HCT116 (cell line): ENCODE data around the gene MCFD2. TPM values are rescaled to one million over a fixed set of nuclear protein-coding genes. Genes with fewer than 3 reads are reported as not detected.

Experiments
- ATAC-seq: fragments of 200-7000 bp; cut with Tn5 transposase; 2 replicates; pipeline ENCODE4 v1.9.1; 2020; ENCODE audit warnings: mild to moderate bottlenecking, moderate library complexity
- BruUV-seq: library from RNA; stranded (reverse); fragments of 400-500 nt; replicated peaks from 2 replicates; lab custom pipeline; 2021; lab: Mats Ljungman, UMichigan
- CTCF ChIA-PET: fragments of 300-600 bp; sonication (Branson Sonifier 250); formaldehyde crosslinking; loops from one replicate; lab custom pipeline; 2021; ENCODE audit warnings: antibody characterized with exemption; lab: Charles Lee
- POLR2A ChIA-PET: fragments of 300-600, 350-600 bp; sonication (Branson Sonifier 250); formaldehyde crosslinking; loops from one replicate; lab custom pipeline; 2021; ENCODE audit warnings: antibody characterized with exemption; lab: Charles Lee
- RAD21 ChIA-PET, 2 experiments: fragments of 300-600 bp; sonication (Branson Sonifier 250); formaldehyde crosslinking; loops; one replicate each; lab custom pipeline; 2023; ENCODE audit warnings: low total read pairs in 2 of 2; ENCODE audit not compliant: uncharacterized antibody in 2 of 2, unreplicated experiment in 2 of 2, low non-redundant PET in 1 of 2; lab: Charles Lee
- DNase-seq: peaks from one replicate; pipeline ENCODE4 v3.0.0-alpha.2; 2010; ENCODE audit warnings: low read depth, low spot score
- H2AFZ ChIP-seq: fragments of 200-600 bp; shearing (Covaris generic), sonication (generic); 2 replicates; pipeline ENCODE4 v1.6.1; 2017; ENCODE audit warnings: low read depth, mixed run types, mixed read lengths, antibody characterized with exemption, low read length; ENCODE audit not compliant: poor library complexity, severe bottlenecking
- H3K27ac ChIP-seq: 2 replicates; pipeline ENCODE4 v1.5.1; 2012; ENCODE audit warnings: low read depth, low read length
- H3K27me3 ChIP-seq: fragments of 200-600 bp; sonication (generic); 2 replicates; pipeline ENCODE4 v1.6.1; 2016; ENCODE audit warnings: mixed run types, low read length, mixed read lengths; ENCODE audit not compliant: insufficient read depth
- H3K36me3 ChIP-seq, 2 experiments: fragments of 200-500 bp in 1 of 2; fragments of 200-600 bp in 1 of 2; sonication (Bioruptor generic) in 1 of 2; sonication (generic) in 1 of 2; 2 replicates each; pipeline versions ENCODE4 v1.5.1 to v1.6.1; 2014 to 2016; ENCODE audit warnings: low read length in 2 of 2, inconsistent platforms in 1 of 2, mixed read lengths in 1 of 2, mixed run types in 1 of 2; ENCODE audit not compliant: insufficient read depth in 2 of 2, control insufficient read depth in 1 of 2
- H3K4me1 ChIP-seq, 2 experiments: fragments of 200-600 bp in 1 of 2; sonication (generic) in 1 of 2; 2 replicates each; pipeline versions ENCODE4 v1.5.1 to v1.6.1; 2012 to 2017; ENCODE audit warnings: low read length in 2 of 2, inconsistent platforms in 1 of 2, mild to moderate bottlenecking in 1 of 2, mixed read lengths in 1 of 2, mixed run types in 1 of 2, moderate library complexity in 1 of 2; ENCODE audit not compliant: insufficient read depth in 2 of 2, control insufficient read depth in 1 of 2
- H3K4me2 ChIP-seq: fragments of 200-600 bp; sonication (generic); 2 replicates; pipeline ENCODE4 v1.6.1; 2017; ENCODE audit warnings: mixed run types, low read length, mixed read lengths
- H3K4me3 ChIP-seq, 2 experiments: fragments of 200-600 bp in 1 of 2; sonication (generic) in 1 of 2; replicated peaks in 1 of 2; 2 replicates each; pipeline ENCODE4 v1.5.1; 2011 to 2016; ENCODE audit warnings: low read length in 2 of 2, control low read depth in 1 of 2, low read depth in 1 of 2, mild to moderate bottlenecking in 1 of 2, mixed read lengths in 1 of 2, mixed run types in 1 of 2
- H3K79me2 ChIP-seq: fragments of 200-600 bp; sonication (generic); 2 replicates; pipeline ENCODE4 v1.6.1; 2017; ENCODE audit warnings: mild to moderate bottlenecking, mixed run types, low read length, moderate library complexity, mixed read lengths; ENCODE audit not compliant: insufficient read depth
- H3K9ac ChIP-seq: fragments of 200-600 bp; sonication (generic); 2 replicates; pipeline ENCODE4 v1.6.1; 2016; ENCODE audit warnings: low read length, mixed read lengths
- H3K9me2 ChIP-seq: fragments of 200-600 bp; sonication (generic), shearing (Covaris generic); 2 replicates; pipeline ENCODE4 v1.6.1; 2017; ENCODE audit warnings: mixed run types, mild to moderate bottlenecking, moderate library complexity; ENCODE audit not compliant: insufficient read depth
- H3K9me3 ChIP-seq, 2 experiments: fragments of 200-500 bp in 1 of 2; fragments of 200-600 bp in 1 of 2; sonication (Bioruptor generic) in 1 of 2; sonication (generic) in 1 of 2; 2 replicates each; pipeline ENCODE4 v1.6.1; 2014 to 2017; ENCODE audit warnings: low read length in 2 of 2, mixed read lengths in 2 of 2, inconsistent platforms in 1 of 2, low read depth in 1 of 2, mild to moderate bottlenecking in 1 of 2, mixed run types in 1 of 2, moderate library complexity in 1 of 2; ENCODE audit not compliant: control insufficient read depth in 1 of 2, insufficient read depth in 1 of 2
- H4K20me1 ChIP-seq: fragments of 200-600 bp; sonication (generic), shearing (Covaris generic); 2 replicates; pipeline ENCODE4 v1.6.1; 2017; ENCODE audit warnings: mixed run types, mild to moderate bottlenecking, moderate library complexity; ENCODE audit not compliant: insufficient read depth
- CBX3 ChIP-seq: IDR thresholded peaks from 2 replicates; pipeline ENCODE4 v1.6.1; 2012; ENCODE audit warnings: low read depth
- CEBPB ChIP-seq: IDR thresholded peaks from 2 replicates; pipeline ENCODE4 v1.6.1; 2012; ENCODE audit warnings: low read depth
- EGR1 ChIP-seq: IDR thresholded peaks from 2 replicates; pipeline ENCODE4 v1.6.1; 2012; ENCODE audit warnings: low read depth
- FOSL1 ChIP-seq: IDR thresholded peaks from 2 replicates; pipeline ENCODE4 v1.6.1; 2012; ENCODE audit warnings: low read depth
- JUND ChIP-seq: IDR thresholded peaks from 2 replicates; pipeline ENCODE4 v1.6.1; 2012
- POLR2AphosphoS5 ChIP-seq: IDR thresholded peaks from 2 replicates; pipeline ENCODE4 v1.6.1; 2011; ENCODE audit warnings: mild to moderate bottlenecking, low read depth, low read length, moderate library complexity
- SIN3A ChIP-seq: IDR thresholded peaks from 2 replicates; pipeline ENCODE4 v1.6.1; 2012; ENCODE audit warnings: low read depth
- SP1 ChIP-seq: IDR thresholded peaks from 2 replicates; pipeline ENCODE4 v1.6.1; 2012; ENCODE audit warnings: low read depth
- TCF7L2 ChIP-seq: IDR thresholded peaks from 2 replicates; pipeline ENCODE4 v1.7.0; 2011; ENCODE audit warnings: borderline replicate concordance, inconsistent platforms; ENCODE audit not compliant: insufficient read depth, insufficient read length; ENCODE audit errors: extremely low read depth
- YY1 ChIP-seq: IDR thresholded peaks from 2 replicates; pipeline ENCODE4 v1.6.1; 2011; ENCODE audit warnings: low read length, low read depth, moderate library complexity, mild to moderate bottlenecking; ENCODE audit not compliant: insufficient replicate concordance; ENCODE audit errors: extremely low read depth
- ZFX ChIP-seq: fragments of 450-650 bp; IDR thresholded peaks from 2 replicates; pipeline ENCODE4 v1.6.1; 2017
- ZNF274 ChIP-seq: fragments of 200-500 bp; sonication (Bioruptor generic); IDR thresholded peaks from 2 replicates; pipeline ENCODE4 v1.6.1; 2014; ENCODE audit warnings: mild to moderate bottlenecking, low read depth, low read length, inconsistent platforms
- intact Hi-C: fragments of 100-400 bp; cut with micrococcal nuclease; formaldehyde crosslinking; loops from 2 replicates; pipeline ENCODE4 v1.10.0; 2022
- total RNA-seq: library from RNA; stranded (reverse); gene quantifications from one replicate; pipeline ENCODE4 v1.2.1, GENCODE V29; 2021; ENCODE audit not compliant: unreplicated experiment
- TF ChIP-seq, protein P1 (sequence below): IDR thresholded peaks from 2 replicates; pipeline ENCODE4 v1.6.1; 2012
- TF ChIP-seq, protein P2 (sequence below): IDR thresholded peaks from 2 replicates; pipeline ENCODE4 v1.6.1; 2011; ENCODE audit warnings: mild to moderate bottlenecking, low read length, moderate library complexity; ENCODE audit not compliant: insufficient replicate concordance; ENCODE audit errors: extremely low read depth
- TF ChIP-seq, protein P3 (sequence below): IDR thresholded peaks from 2 replicates; pipeline ENCODE4 v1.6.1; 2012

The MCFD2 gene
- total RNA-seq, 1 experiment from 2014 or later: 73.9 TPM

DNA sequence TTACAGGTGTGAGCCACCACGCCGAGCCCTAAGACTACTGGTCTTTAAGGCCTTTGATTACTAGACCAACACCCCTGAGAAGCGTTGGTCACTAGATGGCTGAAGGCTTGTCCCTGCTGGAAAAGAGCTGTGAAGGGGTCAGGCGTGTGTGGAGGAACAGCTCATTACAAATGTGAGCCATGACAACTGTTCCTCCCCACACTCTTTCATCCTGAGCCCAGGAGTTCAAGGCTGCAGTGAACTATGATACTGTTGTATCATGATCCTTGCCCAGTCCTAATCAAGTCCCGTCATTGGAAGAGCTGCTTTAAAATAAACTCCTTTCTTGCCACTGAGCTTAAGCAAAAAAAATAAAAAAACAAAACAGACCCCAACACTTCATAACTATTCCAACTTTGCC is 19.5 kb upstream of the MCFD2 start:
- no peak overlapping the region for H3K4me3 ChIP-seq
- intact Hi-C loops: no loop called here
- H3K27me3 ChIP-seq: no peaks in the 10 kb centered on the region

More for the DNA sequence above, 19.5 kb upstream of the MCFD2 start:
- no peaks in the 10 kb centered on the region for H3K9me3 ChIP-seq
- ChIA-PET CTCF (interaction anchor here (0.8 kb wide), 1 partner anchor 388 kb away, joined by 4 read pairs; no protein-coding TSS in a partner anchor), POLR2A (no interaction called here), RAD21 (no interaction called here)
- H3K36me3 ChIP-seq: no peaks in the 10 kb centered on the region
- no peak overlapping the region for H3K9ac ChIP-seq
- TF ChIP-seq SP1 (no peak), ZNF274 (no peak), JUND (no peak), YY1 (no peak), CEBPB (no peak), ZFX (no peak), EGR1 (no peak), FOSL1 (no peak), TCF7L2 (no peak), SIN3A (no peak), POLR2AphosphoS5 (no peak), CBX3 (no peak)
- TF ChIP-seq, protein P1, sequence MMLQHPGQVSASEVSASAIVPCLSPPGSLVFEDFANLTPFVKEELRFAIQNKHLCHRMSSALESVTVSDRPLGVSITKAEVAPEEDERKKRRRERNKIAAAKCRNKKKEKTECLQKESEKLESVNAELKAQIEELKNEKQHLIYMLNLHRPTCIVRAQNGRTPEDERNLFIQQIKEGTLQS: no peak
- TF ChIP-seq, protein P2, sequence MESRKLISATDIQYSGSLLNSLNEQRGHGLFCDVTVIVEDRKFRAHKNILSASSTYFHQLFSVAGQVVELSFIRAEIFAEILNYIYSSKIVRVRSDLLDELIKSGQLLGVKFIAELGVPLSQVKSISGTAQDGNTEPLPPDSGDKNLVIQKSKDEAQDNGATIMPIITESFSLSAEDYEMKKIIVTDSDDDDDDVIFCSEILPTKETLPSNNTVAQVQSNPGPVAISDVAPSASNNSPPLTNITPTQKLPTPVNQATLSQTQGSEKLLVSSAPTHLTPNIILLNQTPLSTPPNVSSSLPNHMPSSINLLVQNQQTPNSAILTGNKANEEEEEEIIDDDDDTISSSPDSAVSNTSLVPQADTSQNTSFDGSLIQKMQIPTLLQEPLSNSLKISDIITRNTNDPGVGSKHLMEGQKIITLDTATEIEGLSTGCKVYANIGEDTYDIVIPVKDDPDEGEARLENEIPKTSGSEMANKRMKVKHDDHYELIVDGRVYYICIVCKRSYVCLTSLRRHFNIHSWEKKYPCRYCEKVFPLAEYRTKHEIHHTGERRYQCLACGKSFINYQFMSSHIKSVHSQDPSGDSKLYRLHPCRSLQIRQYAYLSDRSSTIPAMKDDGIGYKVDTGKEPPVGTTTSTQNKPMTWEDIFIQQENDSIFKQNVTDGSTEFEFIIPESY: no peak
- TF ChIP-seq, protein P3, sequence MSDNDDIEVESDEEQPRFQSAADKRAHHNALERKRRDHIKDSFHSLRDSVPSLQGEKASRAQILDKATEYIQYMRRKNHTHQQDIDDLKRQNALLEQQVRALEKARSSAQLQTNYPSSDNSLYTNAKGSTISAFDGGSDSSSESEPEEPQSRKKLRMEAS: no peak
- no peak overlapping the region for H3K4me2 ChIP-seq
- H2AFZ ChIP-seq: no peak overlapping the region
- 0 out of 2 replicates have a peak, but pooled peaks cover 3% of the 10 kb centered on the region for H3K79me2 ChIP-seq
- no peaks in the 10 kb centered on the region for H3K9me2 ChIP-seq
- ATAC-seq: no peak
- BruUV-seq: no TSS peak
- H4K20me1 ChIP-seq: no peaks in the 10 kb centered on the region
- DNase-seq: no peak
- H3K4me1 ChIP-seq: peaks cover 11% of the 10 kb centered on the region in 2 experiments
- H3K27ac ChIP-seq: no peak overlapping the region
